Middle frontal gyrus (tissue), 1 donor: ENCODE measurements around the gene NHSL2.

ENCODE experiments used
- DNase-seq: peaks from one replicate; pipeline ENCODE4 v3.0.0-alpha.2; 2015; ENCODE audit warnings: low spot score; ENCODE audit errors: extremely low spot score

Gene NHSL2

DNA sequence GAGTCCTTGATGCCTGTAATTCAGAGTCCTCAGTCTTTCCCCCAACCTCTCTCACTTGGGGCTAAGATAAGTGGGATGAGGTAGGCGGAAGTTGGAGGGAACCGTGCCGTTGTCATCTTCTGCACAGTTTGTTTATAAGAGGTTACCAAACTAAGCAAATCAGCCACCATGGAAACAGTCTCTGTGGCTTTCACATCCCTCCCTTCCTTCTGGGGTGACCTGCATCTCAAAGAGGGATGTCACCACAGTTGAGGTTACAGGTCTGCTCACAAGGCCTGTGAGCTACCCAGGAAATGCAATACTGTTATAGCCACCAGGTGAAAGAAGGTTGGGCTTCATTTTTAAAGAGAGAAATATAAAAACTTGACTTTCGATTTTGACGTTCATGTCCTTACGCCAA lies 194.8 kb downstream of the NHSL2 start:
- DNase-seq: no peak

DNA sequence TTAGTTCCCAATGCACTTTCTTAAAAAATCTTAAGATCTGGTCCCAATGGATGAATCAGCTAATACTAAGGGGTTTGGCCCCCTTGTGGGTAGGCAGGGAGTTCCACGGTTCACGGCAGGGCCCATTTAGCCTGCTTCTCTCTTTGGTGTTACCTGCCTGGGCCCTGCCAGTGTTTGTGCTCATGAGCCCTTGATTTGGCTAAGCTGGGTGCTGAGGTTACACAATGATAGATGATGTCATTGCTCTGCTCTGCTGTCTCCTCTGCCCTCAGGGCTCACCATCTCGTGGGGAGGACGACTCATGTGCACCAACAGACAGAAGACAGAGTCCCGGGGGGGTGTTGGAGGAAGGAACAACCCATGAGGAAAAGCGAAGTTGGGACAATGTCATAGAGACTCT lies 196.7 kb downstream of the NHSL2 start:
- no peak for DNase-seq

DNA sequence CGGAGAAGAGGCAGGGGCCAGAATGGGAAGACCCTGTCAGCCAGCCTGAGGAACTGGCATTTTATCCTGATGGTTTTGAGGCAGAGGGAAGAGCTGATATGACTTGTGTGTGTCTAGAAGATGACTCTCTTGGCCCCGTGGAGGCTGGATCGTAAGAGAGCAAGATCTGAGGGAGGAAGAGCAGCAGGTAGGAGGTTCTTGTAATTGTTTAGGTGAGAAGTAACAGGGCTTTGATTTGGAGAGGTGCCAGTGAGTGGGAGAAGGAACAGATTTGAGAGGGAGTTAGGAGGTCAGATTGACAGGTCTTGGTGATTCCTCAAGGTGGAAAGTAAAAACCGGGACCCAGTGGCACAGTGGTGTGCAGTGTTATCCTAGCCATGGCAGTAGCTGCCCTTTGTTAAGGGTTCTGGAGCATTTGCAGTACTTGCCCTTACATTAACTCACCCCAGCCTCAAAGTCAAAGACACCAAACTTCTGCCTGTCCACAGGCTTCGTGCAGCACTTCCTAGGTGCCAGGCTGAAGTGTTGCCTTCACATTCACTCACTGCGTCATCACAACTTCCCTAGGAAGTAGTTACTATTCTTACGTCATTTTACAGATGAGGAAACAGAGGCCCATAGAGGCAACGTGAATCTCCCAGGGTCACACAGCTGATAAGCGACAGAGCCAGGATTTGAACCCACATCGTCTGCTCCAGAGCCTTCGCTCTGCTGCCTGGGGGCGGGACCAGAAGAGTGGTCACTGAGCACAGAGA lies 197.4 kb downstream of the NHSL2 start:
- DNase-seq: no peak

DNA sequence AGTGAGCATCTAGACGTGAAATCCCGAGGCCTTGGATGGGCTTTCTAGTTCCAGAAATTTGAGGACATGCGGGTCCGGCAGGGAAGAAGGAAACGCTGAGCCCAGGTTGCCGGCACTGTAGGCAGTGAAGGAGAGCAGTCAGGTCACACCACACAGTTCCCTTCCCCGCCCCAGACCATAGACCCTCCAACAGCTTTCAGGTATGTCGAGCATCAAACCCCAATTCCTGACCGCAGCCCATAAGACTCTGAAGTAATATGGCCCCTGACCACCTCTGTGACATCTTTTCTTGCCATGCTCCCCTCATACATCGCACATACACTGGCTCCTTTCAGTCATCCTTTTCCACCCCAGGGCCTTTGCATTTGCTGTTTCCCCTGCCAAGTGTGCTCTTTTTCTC lies 198.0 kb downstream of the NHSL2 start:
- no peak for DNase-seq

DNA sequence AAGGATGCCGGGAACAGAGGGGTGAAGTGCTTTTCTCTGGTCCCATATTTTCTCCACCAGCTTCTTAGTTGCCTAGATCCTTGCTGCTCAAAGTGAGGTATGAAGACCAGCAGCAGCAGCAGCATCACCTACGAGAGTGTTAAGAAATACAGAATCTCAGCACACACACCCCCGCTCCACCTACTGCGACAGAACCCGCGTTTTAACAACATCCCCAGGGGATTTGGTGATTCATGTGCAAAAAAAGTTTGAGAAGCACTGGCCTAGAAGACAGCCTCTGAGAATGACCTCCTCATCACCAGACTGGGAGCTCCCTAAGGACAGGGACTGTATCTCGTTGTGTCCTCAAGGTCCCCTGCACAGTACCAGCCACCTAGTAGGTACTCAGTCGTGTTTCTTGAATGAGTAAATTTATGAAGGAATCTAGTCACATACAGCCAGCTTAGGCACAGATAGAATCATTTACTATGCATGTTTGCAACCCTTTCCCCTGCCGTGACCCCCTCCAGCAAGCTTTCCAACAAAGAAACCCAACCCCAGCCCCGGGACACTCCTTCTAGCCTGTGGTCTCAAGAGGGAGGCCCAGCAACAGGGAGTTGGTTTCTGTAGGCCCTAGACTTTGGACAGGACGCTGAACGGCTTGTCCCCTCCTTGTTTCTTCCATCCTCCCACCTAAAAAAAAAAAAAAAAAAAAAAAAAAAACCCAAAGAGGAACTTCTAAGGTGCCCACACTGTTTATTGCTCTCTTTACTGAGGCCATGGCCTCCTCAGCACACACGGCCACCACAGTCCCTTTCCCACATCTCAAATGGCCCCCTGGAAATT lies 199.6 kb downstream of the NHSL2 start:
- DNase-seq: no peak

DNA sequence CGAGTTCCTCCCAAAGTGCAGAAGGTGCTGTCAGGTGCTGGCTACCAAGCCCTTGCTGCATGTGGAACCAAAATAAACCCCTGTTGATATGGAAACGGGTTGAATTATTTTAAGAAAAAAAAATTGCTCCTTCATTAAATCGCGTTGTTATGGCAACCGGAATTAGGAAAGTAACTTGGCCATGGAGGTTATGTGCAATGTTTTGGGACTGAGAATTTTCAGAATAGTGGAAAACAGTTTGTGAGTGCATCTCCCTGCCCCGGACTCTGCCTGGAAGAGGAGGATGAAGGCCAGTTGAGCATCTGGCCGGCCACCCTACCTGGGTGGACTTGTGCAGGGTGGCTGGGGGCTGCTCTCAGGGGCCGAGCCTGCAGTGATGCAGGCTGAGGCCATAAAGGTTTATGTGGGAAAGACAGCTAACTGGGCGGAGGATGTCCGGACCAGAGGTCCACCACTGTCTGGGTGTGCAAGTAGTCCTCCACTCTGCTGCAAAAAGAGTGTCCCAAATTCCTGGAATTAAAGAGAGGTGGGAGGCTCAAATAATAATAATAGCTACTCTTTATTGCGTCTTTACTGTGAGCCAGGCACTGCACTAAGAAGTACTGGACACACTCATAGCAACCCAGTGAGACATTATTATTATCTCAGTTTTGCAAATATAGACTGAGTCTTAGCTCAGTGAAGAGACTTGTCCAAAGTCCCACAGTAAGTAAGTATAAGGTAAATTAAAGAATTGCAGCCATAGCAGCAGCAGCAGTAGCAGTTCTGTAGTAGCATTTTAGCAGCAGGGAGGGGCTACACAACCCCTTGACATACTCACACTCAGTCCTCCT lies 200.4 kb downstream of the NHSL2 start:
- DNase-seq: no peak

DNA sequence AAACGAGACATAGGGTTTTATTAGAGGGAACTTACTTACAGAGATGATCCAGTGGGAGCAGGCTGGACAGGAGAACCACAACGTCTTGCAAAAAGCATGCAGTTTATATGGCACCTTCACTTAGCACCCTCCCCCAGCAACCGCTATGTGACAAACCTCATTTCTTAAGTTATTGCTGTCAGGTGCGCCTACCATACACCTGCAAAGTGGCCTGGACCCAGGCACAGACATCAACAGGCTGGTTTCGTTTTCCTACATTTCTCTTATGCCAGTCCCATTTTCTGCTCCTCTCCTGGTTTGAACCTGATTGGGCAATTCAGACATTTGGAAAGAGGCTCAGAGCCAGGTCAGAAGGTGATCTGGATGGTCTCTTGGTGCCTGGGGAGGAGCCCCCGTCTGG lies 202.8 kb downstream of the NHSL2 start:
- no peak for DNase-seq

DNA sequence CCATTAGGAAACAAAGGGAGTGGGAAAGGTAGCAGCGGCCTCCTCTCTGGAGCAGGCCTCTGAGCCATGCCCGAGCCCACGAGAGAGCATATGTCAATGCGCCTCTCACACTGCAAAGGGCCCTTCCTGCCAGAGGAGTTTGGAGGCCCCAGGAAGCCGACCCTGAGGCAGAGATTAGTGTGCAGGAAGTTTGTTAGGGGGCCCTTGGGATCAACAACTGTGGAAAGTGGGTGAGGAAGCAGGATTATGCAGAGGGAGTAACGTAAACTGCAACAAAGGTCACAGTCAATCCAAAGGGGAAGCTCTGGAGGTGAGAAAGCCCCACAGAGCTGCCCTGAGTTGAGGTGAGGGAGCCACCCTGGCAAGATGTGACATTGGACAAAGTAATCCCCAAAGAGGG lies 203.7 kb downstream of the NHSL2 start:
- DNase-seq: no peak

DNA sequence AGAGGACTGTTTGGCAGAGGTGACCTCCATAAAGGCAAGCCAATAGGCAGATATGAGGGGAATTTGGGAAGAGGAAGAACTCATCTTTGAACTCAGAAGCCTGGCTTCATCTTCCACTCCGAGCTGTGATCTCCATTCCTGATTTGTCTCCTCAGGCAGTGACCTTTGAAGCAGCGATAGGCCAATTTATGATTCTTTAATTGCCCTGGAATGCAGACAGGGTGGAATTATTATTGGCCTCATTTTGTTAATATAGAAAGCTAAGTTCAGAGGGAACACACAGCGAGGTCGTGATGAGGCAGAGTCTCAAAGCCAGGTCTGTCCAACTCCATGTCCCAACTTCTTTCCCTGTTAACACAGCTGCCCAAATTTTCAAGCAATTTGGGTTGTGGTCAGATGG lies 204.2 kb downstream of the NHSL2 start:
- no peak for DNase-seq

DNA sequence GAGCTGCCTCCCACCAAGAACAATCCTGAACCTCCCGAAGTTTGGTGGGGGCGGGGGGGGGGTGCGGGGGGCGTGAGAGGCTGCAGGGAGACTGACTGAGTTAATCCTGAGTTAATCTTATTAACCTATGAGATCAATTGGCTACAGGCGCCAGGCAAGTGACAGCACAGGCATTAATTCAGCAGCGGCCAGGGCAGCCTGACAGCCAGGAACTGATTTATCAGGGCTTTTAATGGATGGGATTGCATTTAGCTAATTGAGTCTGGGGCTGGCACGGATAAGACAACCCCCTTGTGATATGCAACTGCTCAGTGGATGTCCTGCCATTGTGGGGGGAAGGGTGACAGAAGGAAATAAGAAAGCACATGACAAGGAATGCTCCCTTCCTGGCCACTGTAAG lies 204.7 kb downstream of the NHSL2 start:
- no peak for DNase-seq

DNA sequence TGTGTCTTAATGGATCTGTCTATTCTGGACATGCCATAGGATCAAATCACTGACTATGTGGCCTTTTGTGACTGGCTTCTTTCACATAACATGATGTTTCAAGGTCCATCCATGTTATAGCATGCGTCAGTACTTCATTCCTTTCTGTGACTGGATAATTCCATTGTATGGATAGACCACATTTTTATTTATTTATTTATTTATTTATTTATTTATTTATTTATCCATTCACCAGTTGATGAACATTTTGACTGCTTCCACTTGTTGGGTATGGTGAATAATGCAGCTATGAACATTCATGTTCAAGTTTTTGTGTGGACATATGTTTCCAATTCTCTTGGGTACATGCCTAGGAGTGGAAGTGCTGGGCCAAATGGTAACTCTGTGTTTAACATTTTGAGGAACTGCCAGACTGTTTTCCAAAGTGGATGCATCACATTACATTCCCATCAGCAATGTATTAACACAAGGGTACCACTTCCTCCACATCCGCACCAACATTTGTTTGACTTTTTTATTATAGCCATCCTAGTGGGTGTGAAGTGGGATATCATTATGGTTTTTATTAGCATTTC lies 207.1 kb downstream of the NHSL2 start:
- no peak for DNase-seq

DNA sequence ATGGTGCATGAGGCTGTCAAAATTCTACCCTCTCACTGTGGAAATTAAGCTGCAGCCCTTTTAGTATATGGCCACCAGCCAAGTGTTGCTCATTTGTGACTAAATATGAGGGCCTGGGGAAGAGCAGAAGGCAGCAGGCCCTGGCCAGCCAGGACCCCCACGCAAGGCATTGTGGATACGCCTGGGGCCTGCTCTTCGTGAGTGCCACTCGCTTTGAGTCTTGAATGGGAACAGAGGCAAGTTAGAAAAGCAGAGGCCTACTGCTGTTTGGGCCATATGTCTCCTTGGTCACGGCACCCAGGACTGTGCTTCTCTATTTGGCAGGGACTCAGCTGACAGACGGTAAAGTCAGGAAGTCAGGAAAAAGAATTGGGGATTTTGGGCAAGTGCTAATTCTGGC lies 210.2 kb downstream of the NHSL2 start:
- no peak for DNase-seq

DNA sequence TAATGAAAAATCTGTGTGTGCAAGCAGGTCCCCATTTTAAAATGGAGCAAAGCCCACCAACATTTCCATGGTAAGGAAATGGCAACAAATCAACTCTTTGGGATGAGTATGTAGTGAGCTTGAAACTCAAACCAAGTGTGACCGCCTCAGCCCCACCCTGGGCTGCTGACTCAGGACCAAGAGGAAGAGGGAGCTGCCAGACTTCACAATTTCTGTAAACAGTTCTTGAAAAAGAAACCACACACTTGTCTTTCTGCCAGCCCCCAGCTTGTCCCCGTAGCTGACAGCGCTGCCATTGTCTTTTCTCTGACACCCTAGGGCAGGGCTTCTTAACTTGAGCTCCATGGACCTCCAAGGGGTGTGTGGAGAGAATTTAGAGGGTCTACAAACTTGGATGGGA lies 210.7 kb downstream of the NHSL2 start:
- no peak for DNase-seq

DNA sequence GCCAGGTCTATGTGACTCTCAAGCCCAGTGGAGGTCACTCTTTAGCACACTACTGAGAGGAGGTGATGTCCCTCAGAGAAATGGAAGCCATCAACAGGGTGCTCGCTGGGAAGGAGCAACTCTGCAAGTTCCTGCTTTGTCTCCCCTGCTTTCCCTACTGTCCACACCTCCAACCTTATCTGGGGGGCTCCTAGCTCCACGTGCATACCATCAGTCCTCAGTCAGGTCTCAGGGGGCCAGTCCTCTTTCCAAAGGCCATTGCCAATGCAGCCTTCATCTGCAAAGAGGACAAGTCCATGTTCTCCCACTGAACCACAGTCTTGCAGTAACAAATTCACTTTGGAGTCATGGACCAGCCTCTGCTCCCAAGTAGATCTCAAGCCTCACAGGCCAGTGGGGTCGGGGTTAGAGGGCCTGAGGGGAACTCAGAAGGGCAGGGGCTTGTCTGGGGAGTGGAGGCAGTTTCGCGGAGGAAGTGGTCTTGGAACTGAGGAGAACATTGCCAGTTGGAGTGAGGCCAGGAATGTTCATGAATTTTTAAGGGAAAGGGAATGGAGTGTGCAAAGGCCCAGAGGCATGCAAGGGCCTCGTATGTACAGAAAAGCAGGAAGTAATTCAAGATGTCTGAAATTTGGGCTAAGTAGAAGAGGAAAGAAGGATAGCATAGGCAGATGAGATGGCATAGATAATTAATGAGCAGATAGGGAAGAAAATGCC lies 212.1 kb downstream of the NHSL2 start:
- no peak for DNase-seq

DNA sequence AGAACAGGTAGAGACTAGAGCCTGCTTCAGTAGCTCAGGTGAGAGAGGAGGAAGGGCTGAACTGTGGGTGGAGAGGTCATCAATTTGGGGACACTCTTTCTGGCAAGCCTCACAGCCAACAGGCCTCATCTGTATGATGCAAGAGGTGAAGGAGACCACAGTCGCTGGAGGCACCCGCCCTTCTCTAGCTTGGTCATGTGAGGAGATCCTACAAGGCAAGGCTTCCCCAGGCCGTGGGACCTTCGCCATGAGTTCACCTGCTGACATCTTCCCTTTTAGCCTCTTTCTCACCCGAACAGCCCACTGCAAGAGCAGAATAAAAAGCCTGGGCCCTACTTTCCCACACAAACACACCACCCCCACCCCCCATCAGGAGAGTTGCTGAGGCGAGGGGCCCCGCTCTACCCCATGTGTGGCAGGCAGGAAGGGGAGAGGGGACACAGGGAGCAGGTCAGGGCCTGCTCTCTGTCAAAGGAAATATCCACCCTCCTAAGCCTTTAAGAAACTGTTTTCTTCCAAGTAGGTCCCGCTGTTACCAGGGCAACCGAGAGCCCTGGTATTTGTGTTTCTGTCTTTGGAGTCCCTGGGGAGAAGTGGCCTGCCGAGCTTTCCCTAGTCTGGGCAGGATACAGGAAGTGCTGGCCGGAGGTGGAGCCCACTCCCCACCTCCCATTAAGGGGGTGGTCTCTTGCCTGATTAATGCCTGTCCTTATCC lies 213.0 kb downstream of the NHSL2 start:
- DNase-seq: no peak

DNA sequence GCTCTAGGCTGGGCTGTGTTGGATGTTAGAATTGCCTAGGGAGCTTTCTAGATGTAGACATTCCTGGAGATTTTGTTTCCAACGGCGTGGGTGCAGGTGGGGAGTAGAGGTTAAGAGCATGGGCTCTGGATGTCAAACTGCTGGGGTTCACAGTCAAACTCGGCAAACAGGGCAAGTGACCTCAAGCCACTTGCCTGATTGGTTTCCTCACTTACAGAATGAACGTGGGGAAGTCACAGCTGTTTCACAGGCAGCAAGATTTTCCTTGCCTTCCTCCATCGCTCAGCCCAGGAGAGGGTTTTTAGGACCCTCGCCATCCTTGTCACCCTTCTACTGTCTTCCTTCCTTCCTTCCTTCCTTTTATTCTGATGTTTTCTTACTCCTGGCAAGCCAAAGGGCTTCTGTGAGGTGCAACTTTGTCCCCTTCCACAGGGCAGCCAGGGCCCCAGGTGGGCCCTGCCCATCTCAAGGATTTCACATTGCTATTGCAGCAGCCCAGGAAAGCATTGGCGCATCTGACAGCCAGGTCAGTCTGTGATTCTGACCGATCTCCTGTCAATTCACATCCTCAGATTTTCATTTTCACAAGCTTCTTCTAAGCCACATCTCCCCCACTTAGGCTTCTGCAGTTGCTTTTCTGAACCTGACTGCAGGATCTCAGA lies 214.0 kb downstream of the NHSL2 start:
- no peak for DNase-seq

DNA sequence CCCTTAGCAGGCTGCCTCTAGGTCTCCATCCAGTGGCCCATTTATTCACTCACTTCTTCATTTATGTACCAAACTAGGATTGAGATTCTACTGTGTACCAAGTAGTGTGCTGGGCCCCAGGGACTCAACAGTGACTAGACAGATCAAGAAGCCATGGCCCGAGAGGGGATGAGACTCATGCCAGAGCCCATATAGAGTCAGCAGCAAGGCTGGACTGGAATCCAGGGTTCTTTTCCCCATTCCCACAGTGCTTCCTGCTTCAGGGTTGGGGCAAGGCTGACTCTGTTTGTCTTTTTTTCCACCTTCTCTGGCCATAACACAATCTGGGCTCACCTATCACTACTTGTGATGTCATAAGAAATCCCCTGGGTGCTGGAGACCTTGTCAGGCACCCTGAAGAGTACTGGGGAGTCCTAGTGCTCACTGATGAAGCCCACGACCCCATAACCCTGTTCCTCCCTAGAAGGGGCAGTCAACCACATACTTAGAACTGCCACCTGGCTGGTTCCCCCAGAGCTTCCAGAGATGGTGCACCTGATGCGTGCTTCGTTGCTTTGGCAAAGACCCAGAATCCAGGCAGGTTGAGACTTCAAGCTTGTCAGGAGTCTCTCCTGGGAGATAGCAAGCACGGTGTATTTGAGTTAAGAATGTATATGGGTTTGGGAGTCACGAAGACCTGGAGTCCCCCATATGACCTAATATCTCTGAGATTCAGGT lies 214.8 kb downstream of the NHSL2 start:
- DNase-seq: no peak

DNA sequence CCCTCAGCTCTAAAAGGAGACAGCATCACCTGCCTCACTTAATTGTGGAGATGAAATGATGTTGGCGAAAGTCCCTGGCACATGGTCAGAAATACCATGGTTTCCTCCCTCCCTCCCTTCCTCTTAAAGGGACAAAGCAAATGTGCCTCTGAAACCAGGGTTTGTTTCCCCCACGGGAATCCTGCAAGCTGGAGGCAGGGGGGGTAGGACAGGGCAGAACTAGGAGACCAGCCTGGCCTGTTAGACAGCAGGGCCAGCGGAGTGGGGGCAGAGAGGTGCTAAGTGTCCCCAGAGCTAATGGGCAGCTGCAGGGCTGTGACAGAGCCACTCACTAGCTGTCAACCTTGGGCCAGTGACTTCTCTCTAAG lies 215.4 kb downstream of the NHSL2 start:
- no peak for DNase-seq

DNA sequence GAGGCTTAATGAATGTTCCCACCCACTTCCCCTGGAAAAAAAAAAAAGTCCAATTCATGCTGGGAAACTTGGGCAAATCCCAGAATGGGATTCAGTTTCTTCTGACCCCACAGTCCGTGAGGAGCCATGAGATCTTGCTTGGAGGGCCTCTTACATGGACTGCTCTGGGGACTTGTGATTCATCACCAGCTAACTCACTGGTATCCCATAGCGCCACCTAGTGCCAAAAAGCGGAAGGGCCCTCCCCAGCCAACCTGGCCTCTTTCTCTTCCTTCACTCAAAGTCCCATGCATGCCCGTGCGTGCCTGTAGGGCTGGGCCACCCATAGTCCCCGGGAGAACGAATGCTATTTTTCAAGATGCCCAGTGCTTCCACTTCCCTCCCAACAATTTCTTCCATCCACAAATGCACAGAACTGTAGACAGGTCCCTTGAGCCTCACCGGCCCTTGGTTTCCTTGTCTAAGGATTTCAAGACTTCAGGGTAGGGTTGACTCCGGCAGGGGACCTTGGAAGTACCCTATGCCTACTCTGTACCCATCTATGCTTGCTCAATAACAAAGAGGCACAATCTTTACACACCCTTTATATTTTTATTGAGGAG lies 216.0 kb downstream of the NHSL2 start:
- DNase-seq: peak; percentile 59
